ENCODE measurements around the gene EMP3. TPM values are rescaled to one million over a fixed set of nuclear protein-coding genes. Genes with fewer than 3 reads are reported as not detected.

EMP3 gene
- total RNA-seq, 2 experiments from 2014 or later = 189 to 191 TPM

DNA sequence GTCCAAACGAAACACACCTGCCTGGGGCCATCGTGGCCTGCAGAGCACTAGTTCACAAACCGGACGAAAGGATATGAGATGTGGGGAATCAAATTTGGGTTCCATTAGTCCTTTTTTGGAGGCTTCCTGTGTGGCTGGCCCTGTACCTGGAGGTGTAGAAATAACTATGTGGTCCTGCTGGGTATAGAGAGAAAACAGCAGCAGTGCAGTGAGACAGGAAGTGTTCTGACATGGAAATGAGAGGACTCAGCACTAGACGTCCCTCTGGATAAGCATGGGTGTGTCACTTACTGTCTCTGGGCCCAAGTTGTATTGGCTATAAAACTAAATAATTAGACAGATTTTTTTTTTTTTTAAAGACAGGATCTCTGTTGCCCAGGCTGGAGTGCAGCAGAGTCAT lies 53.7 kb downstream of the EMP3 start:
- ATAC-seq = no peak
- POLR2A ChIA-PET = interaction anchor here (0.7 kb wide), 1 partner anchor 128 kb away, joined by 3 read pairs; no protein-coding TSS in a partner anchor

More for the DNA sequence above, 53.7 kb downstream of the EMP3 start:
- Mint-ChIP-seq H3K36me3 (ENCODE audit: low read depth) (peaks cover 11% of the 10 kb centered on the region), H3K27ac (no peak overlapping the region), H3K27me3 (no peaks in the 10 kb centered on the region), H3K4me3 (no peak overlapping the region), H3K4me1 (ENCODE audit: low read depth) (no peaks in the 10 kb centered on the region), H3K9me3 (no peaks in the 10 kb centered on the region)
- intact Hi-C loops (cut with micrococcal nuclease) = no loop called here
- CTCF ChIA-PET = no interaction called here
- TF ChIP-seq, protein P1, sequence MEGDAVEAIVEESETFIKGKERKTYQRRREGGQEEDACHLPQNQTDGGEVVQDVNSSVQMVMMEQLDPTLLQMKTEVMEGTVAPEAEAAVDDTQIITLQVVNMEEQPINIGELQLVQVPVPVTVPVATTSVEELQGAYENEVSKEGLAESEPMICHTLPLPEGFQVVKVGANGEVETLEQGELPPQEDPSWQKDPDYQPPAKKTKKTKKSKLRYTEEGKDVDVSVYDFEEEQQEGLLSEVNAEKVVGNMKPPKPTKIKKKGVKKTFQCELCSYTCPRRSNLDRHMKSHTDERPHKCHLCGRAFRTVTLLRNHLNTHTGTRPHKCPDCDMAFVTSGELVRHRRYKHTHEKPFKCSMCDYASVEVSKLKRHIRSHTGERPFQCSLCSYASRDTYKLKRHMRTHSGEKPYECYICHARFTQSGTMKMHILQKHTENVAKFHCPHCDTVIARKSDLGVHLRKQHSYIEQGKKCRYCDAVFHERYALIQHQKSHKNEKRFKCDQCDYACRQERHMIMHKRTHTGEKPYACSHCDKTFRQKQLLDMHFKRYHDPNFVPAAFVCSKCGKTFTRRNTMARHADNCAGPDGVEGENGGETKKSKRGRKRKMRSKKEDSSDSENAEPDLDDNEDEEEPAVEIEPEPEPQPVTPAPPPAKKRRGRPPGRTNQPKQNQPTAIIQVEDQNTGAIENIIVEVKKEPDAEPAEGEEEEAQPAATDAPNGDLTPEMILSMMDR (IDR thresholded peaks at IDR 0.05) = no peak
- no peak for DNase-seq

Other genes starting within 250 kb of the EMP3 start
- 1 to 10 TPM; 4.2 to 6.8 TPM for gene PLA2G4C, start 214.7 kb upstream of the EMP3 start, total RNA-seq
- gene LIG1, start 155.2 kb upstream of the EMP3 start, total RNA-seq = 100 to 1,000 TPM; 181 to 188 TPM
- gene ZSWIM9, start 154.9 kb upstream of the EMP3 start, total RNA-seq = 1 to 10 TPM; 8.4 to 9.5 TPM
- 100 to 1,000 TPM; 109 TPM for gene CARD8, start 69.6 kb upstream of the EMP3 start, total RNA-seq
- gene ZNF114, start 55.5 kb upstream of the EMP3 start, total RNA-seq = under 1 TPM; 0.36 TPM
- 10 to 100 TPM; 19.4 to 21.7 TPM for gene TMEM143, start 38.4 kb downstream of the EMP3 start, total RNA-seq
- gene SYNGR4, start 38.8 kb downstream of the EMP3 start, total RNA-seq = under 1 TPM in 1 of 2 experiments, not detected in 1; 0.38 TPM
- gene KDELR1, start 66.0 kb downstream of the EMP3 start, total RNA-seq = 10 to 100 TPM; 66.3 to 66.7 TPM
- under 1 TPM; 0.13 to 0.18 TPM for gene GRIN2D, start 68.1 kb downstream of the EMP3 start, total RNA-seq
- gene GRWD1, start 120.4 kb downstream of the EMP3 start, total RNA-seq = 10 to 100 TPM; 49.4 to 50.1 TPM
- 1 to 10 TPM; 1.3 to 1.5 TPM for gene KCNJ14, start 130.0 kb downstream of the EMP3 start, total RNA-seq
- gene CYTH2, start 143.8 kb downstream of the EMP3 start, total RNA-seq = 10 to 100 TPM; 23.8 to 24.5 TPM
- gene LMTK3, start 186.3 kb downstream of the EMP3 start, total RNA-seq = 1 to 10 TPM; 3.4 to 4.0 TPM
- not detected for gene SULT2B1, start 226.6 kb downstream of the EMP3 start, total RNA-seq